K562 (cell line): ENCODE measurements around the gene NASP. TPM values are rescaled to one million over a fixed set of nuclear protein-coding genes. Genes with fewer than 3 reads are reported as not detected.

Experiments used
- BRF2 ChIP-seq: IDR thresholded peaks from 3 replicates; pipeline ENCODE4 v1.6.1; 2011; ENCODE audit warnings: borderline replicate concordance, mild to moderate bottlenecking; ENCODE audit not compliant: insufficient read length, insufficient read depth
- CHD2 ChIP-seq: IDR thresholded peaks from 2 replicates; pipeline ENCODE4 v1.6.1; 2011; ENCODE audit warnings: low read depth, low read length
- CTCFL ChIP-seq: IDR thresholded peaks from 2 replicates; pipeline ENCODE4 v1.6.1; 2011; ENCODE audit warnings: borderline replicate concordance, low read depth, mild to moderate bottlenecking, moderate library complexity, low read length; ENCODE audit not compliant: insufficient read depth, poor library complexity, severe bottlenecking
- EP300 ChIP-seq: IDR thresholded peaks from 2 replicates; pipeline ENCODE4 v1.6.1; 2012; ENCODE audit warnings: low read length, improper control_type of control experiment
- LCOR ChIP-seq: sonication (generic); formaldehyde crosslinking; IDR thresholded peaks from 2 replicates; pipeline ENCODE4 v1.8.0; 2022; ENCODE audit warnings: mild to moderate bottlenecking, missing genetic modification reagents
- NR4A1 ChIP-seq, 2 experiments: fragments of 250-450 bp in 1 of 2; fragments of 450-650 bp in 1 of 2; sonication (Bioruptor Pico) in 1 of 2; IDR thresholded peaks; 2 replicates each; pipeline versions ENCODE4 v1.4.0 to v1.6.1; 2016 to 2020; ENCODE audit warnings: mild to moderate bottlenecking in 2 of 2, missing compliant biosample characterization in 1 of 2, missing genetic modification characterization in 1 of 2, moderate library complexity in 1 of 2
- TEAD4 ChIP-seq, 2 experiments: sonication (generic) in 1 of 2; formaldehyde crosslinking in 1 of 2; IDR thresholded peaks; 2 replicates each; pipeline versions ENCODE4 v1.6.1 to v1.8.0; 2012 to 2022; ENCODE audit warnings: borderline replicate concordance in 1 of 2, inconsistent platforms in 1 of 2, low read length in 1 of 2, mild to moderate bottlenecking in 1 of 2, missing genetic modification reagents in 1 of 2
- ZKSCAN1 ChIP-seq: fragments of 150-350 bp; IDR thresholded peaks from 2 replicates; pipeline ENCODE4 v1.6.1; 2016; ENCODE audit warnings: low read depth, low read length
- ZNF224 ChIP-seq: sonication (generic); formaldehyde crosslinking; IDR thresholded peaks from 2 replicates; pipeline ENCODE4 v1.8.0; 2022; ENCODE audit warnings: mild to moderate bottlenecking, missing genetic modification reagents
- polyA plus RNA-seq, 8 experiments: library from polyadenylated mRNA; depleted of rRNA in 4 of 8; stranded (reverse) in 5 of 8; unstranded in 3 of 8; fragments of >200 nt; fragmentation: Nextera tagmentation in 2 of 8; fragmentation: Illumina TruSeq in 1 of 8; extraction: Ambion mirVana in 2 of 8; extraction: Trizol in 1 of 8; gene quantifications; 2 replicates each; pipeline versions ENCODE4 v1.2.1 to v1.2.3, GENCODE V29; 2011 to 2014; ENCODE audit warnings: inconsistent platforms in 1 of 8, missing spikeins in 1 of 8
- total RNA-seq, 7 experiments: library from RNA; depleted of rRNA in 6 of 7; stranded (reverse); fragments of >200 nt in 6 of 7; fragmentation: Illumina TruSeq in 2 of 7; extraction: Trizol in 2 of 7; gene quantifications; 2 replicates each; pipeline versions ENCODE4 v1.2.1 to v1.2.3, GENCODE V29; 2011 to 2021; ENCODE audit warnings: low replicate concordance in 1 of 7
- TF ChIP-seq, protein P1 (sequence below): fragments of 450-650 bp; IDR thresholded peaks from 2 replicates; pipeline ENCODE4 v1.6.1; 2016; ENCODE audit warnings: low read depth
- TF ChIP-seq, protein P2 (sequence below): sonication (generic); formaldehyde crosslinking; IDR thresholded peaks from 2 replicates; pipeline ENCODE4 v1.8.1; 2023; ENCODE audit warnings: mild to moderate bottlenecking, missing genetic modification reagents, moderate library complexity
- TF ChIP-seq, protein P3 (sequence below): sonication (generic); formaldehyde crosslinking; IDR thresholded peaks from 2 replicates; pipeline ENCODE4 v1.9.0; 2022; ENCODE audit warnings: mild to moderate bottlenecking, missing genetic modification reagents

NASP gene
- total and polyA plus RNA-seq, 9 of the 15 experiments (the other 6 are each of a cell fraction or from before 2014, with no cell fraction given) = 199 to 578 (median 419) TPM

DNA sequence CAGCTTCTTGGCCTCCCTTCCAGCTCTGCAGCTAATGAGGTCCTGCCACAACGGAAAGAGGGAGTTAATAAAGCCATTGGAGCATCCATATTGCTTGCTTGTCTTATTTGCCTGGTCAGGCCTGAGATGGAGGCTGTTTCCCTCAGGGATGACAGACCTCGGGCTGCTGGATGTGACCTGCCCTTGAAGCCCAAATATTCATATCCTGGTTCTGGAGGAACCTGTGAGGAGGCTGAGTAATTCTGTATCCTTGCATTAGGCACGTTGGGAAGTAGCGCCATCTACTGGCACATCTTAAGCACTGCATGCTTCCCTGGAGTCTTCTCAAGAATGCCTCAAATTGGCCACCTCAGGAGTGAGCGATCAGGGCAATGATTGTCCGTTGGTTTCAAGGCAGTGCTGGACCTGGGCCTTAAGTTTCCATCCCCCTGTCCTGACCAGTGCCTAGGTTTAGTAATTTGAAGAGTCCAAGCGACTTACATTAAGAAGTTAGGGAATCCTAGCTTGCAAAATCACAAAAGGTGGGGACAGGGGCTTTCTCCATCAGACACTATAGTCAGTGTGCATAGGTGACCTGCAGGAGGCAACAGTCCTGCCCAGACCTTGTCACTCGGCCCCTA lies 13.8 kb upstream of the NASP start (continued):
- TF ChIP-seq, protein P1, sequence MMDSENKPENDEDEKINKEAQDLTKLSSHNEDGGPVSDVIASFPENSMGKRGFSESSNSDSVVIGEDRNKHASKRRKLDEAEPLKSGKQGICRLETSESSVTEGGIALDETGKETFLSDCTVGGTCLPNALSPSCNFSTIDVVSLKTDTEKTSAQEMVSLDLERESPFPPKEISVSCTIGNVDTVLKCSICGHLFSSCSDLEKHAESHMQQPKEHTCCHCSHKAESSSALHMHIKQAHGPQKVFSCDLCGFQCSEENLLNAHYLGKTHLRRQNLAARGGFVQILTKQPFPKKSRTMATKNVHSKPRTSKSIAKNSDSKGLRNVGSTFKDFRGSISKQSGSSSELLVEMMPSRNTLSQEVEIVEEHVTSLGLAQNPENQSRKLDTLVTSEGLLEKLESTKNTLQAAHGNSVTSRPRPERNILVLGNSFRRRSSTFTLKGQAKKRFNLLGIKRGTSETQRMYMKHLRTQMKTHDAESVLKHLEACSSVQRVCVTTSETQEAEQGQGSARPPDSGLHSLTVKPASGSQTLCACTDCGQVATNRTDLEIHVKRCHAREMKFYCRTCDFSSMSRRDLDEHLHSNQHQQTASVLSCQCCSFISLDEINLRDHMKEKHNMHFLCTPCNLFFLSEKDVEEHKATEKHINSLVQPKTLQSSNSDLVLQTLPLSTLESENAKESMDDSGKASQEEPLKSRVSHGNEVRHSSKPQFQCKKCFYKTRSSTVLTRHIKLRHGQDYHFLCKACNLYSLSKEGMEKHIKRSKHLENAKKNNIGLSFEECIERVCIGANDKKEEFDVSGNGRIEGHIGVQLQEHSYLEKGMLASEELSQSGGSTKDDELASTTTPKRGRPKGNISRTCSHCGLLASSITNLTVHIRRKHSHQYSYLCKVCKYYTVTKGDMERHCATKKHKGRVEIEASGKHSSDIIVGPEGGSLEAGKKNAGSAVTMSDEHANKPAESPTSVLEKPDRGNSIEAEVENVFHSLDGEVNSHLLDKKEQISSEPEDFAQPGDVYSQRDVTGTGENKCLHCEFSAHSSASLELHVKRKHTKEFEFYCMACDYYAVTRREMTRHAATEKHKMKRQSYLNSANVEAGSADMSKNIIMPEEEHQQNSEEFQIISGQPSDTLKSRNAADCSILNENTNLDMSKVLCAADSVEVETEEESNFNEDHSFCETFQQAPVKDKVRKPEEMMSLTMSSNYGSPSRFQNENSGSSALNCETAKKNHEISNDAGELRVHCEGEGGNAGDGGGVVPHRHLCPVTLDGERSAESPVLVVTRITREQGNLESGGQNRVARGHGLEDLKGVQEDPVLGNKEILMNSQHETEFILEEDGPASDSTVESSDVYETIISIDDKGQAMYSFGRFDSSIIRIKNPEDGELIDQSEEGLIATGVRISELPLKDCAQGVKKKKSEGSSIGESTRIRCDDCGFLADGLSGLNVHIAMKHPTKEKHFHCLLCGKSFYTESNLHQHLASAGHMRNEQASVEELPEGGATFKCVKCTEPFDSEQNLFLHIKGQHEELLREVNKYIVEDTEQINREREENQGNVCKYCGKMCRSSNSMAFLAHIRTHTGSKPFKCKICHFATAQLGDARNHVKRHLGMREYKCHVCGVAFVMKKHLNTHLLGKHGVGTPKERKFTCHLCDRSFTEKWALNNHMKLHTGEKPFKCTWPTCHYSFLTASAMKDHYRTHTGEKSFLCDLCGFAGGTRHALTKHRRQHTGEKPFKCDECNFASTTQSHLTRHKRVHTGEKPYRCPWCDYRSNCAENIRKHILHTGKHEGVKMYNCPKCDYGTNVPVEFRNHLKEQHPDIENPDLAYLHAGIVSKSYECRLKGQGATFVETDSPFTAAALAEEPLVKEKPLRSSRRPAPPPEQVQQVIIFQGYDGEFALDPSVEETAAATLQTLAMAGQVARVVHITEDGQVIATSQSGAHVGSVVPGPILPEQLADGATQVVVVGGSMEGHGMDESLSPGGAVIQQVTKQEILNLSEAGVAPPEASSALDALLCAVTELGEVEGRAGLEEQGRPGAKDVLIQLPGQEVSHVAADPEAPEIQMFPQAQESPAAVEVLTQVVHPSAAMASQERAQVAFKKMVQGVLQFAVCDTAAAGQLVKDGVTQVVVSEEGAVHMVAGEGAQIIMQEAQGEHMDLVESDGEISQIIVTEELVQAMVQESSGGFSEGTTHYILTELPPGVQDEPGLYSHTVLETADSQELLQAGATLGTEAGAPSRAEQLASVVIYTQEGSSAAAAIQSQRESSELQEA = no peak
- 0 out of 2 replicates have a peak, but pooled peaks have one; percentile 19 for TF ChIP-seq ZKSCAN1
- TF ChIP-seq BRF2 = no peak
- TF ChIP-seq, protein P2, sequence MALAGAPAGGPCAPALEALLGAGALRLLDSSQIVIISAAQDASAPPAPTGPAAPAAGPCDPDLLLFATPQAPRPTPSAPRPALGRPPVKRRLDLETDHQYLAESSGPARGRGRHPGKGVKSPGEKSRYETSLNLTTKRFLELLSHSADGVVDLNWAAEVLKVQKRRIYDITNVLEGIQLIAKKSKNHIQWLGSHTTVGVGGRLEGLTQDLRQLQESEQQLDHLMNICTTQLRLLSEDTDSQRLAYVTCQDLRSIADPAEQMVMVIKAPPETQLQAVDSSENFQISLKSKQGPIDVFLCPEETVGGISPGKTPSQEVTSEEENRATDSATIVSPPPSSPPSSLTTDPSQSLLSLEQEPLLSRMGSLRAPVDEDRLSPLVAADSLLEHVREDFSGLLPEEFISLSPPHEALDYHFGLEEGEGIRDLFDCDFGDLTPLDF (CRISPR knock-in tag) = peak; percentile 17; the same call in 1 of the 2 replicates
- TF ChIP-seq, protein P3, sequence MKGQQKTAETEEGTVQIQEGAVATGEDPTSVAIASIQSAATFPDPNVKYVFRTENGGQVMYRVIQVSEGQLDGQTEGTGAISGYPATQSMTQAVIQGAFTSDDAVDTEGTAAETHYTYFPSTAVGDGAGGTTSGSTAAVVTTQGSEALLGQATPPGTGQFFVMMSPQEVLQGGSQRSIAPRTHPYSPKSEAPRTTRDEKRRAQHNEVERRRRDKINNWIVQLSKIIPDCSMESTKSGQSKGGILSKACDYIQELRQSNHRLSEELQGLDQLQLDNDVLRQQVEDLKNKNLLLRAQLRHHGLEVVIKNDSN (CRISPR knock-in tag) = peak; percentile 12; the same call in 1 of the 2 replicates
- peak; percentile 52; the same call in 1 of the 2 replicates for TF ChIP-seq TEAD4 (IDR thresholded peaks at IDR 0.05; ENCODE audit: low read length)
- no peak for TF ChIP-seq TEAD4 (CRISPR knock-in tag; IDR thresholded peaks at IDR 0.05; ENCODE audit: borderline replicate concordance)
- TF ChIP-seq ZNF224 = no peak
- no peak for TF ChIP-seq CHD2
- TF ChIP-seq EP300 = 0 out of 2 replicates have a peak, but pooled peaks have one; percentile 8
- peak; percentile 81 for TF ChIP-seq CTCFL
- no peak for TF ChIP-seq NR4A1 (CRISPR knock-in tag; IDR thresholded peaks at IDR 0.05)
- TF ChIP-seq NR4A1 (tag; IDR thresholded peaks at IDR 0.05) = no peak
- no peak for TF ChIP-seq LCOR
